ENCODE measurements around the gene GAP43.

GRCh38 chr3:115659253-115660220, 36.2 kb downstream of the GAP43 start:
- TF ChIP-seq, protein P1, sequence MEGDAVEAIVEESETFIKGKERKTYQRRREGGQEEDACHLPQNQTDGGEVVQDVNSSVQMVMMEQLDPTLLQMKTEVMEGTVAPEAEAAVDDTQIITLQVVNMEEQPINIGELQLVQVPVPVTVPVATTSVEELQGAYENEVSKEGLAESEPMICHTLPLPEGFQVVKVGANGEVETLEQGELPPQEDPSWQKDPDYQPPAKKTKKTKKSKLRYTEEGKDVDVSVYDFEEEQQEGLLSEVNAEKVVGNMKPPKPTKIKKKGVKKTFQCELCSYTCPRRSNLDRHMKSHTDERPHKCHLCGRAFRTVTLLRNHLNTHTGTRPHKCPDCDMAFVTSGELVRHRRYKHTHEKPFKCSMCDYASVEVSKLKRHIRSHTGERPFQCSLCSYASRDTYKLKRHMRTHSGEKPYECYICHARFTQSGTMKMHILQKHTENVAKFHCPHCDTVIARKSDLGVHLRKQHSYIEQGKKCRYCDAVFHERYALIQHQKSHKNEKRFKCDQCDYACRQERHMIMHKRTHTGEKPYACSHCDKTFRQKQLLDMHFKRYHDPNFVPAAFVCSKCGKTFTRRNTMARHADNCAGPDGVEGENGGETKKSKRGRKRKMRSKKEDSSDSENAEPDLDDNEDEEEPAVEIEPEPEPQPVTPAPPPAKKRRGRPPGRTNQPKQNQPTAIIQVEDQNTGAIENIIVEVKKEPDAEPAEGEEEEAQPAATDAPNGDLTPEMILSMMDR (IDR thresholded peaks at IDR 0.05 in 8 of 11, conservative IDR thresholded peaks at IDR 0.05 in 3 of 11) = no peak
- TF ChIP-seq POLR2A (IDR thresholded peaks at IDR 0.05) (no peak), POLR2AphosphoS5 (IDR thresholded peaks at IDR 0.05) (no peak)
